ENCODE results near the gene NSUN3.

DNA sequence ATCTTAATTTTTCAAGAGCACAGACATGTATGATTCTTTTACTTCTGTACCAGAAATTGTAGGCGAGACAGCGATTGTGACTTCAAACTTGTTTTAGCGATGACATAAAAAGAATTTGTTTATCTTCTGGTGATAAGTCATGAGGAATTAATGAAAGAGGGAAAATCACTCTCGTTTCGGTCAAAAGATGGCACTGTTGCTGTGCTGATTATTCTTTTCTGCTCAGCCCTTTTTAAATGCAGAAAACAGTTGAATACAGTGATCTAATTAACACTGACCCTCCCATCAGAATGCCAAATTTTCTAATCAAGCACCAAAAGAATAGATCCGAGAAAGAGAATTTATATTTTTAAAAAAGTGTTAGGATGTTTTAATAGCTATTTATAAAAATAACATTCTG, 52.6 kb downstream of the NSUN3 start:
- TF ChIP-seq, protein P1, sequence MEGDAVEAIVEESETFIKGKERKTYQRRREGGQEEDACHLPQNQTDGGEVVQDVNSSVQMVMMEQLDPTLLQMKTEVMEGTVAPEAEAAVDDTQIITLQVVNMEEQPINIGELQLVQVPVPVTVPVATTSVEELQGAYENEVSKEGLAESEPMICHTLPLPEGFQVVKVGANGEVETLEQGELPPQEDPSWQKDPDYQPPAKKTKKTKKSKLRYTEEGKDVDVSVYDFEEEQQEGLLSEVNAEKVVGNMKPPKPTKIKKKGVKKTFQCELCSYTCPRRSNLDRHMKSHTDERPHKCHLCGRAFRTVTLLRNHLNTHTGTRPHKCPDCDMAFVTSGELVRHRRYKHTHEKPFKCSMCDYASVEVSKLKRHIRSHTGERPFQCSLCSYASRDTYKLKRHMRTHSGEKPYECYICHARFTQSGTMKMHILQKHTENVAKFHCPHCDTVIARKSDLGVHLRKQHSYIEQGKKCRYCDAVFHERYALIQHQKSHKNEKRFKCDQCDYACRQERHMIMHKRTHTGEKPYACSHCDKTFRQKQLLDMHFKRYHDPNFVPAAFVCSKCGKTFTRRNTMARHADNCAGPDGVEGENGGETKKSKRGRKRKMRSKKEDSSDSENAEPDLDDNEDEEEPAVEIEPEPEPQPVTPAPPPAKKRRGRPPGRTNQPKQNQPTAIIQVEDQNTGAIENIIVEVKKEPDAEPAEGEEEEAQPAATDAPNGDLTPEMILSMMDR (IDR thresholded peaks at IDR 0.05 in 4 of 5, conservative IDR thresholded peaks at IDR 0.05 in 1 of 5) = no peak
- TF ChIP-seq POLR2A (IDR thresholded peaks at IDR 0.05) = no peak
